MM.1S (cell line): ENCODE data around the gene PPP1R37.

Experiments used
- DNase-seq: peaks from one replicate; pipeline ENCODE4 v3.0.0-alpha.2; 2015
- H2AFZ ChIP-seq: fragments of 300-600 bp; sonication (generic); 2 replicates; pipeline ENCODE4 v1.6.0; 2016; ENCODE audit warnings: antibody characterized with exemption, low read length
- H3F3A ChIP-seq: fragments of 300-600 bp; sonication (generic); 2 replicates; pipeline ENCODE4 v1.6.1; 2016; ENCODE audit warnings: mild to moderate bottlenecking, antibody characterized with exemption, low read length, moderate library complexity, mixed read lengths; ENCODE audit not compliant: insufficient read depth
- H3K27ac ChIP-seq: fragments of 300-600 bp; sonication (generic); 2 replicates; pipeline ENCODE4 v1.5.1; 2016; ENCODE audit warnings: mild to moderate bottlenecking, low read length
- H3K27me3 ChIP-seq: fragments of 300-600 bp; sonication (generic); replicated peaks from 2 replicates; pipeline ENCODE4 v1.6.0; 2016; ENCODE audit warnings: low read length; ENCODE audit not compliant: insufficient read depth
- H3K36me3 ChIP-seq: fragments of 300-600 bp; sonication (generic); replicated peaks from 2 replicates; pipeline ENCODE4 v1.6.1; 2016; ENCODE audit warnings: mild to moderate bottlenecking, low read length, mixed read lengths; ENCODE audit not compliant: insufficient read depth
- H3K4me1 ChIP-seq: fragments of 300-600 bp; sonication (generic); 2 replicates; pipeline ENCODE4 v1.6.1; 2016; ENCODE audit warnings: low read length, mixed read lengths
- H3K4me2 ChIP-seq: fragments of 300-600 bp; sonication (generic); 2 replicates; pipeline ENCODE4 v1.6.0; 2016; ENCODE audit warnings: low read depth, low read length
- H3K4me3 ChIP-seq: fragments of 300-600 bp; sonication (generic); 2 replicates; pipeline ENCODE4 v1.5.1; 2016; ENCODE audit warnings: low read length, mixed read lengths
- H3K79me2 ChIP-seq: fragments of 300-600 bp; sonication (generic); 2 replicates; pipeline ENCODE4 v1.6.1; 2016; ENCODE audit warnings: mixed run types, low read length, mixed read lengths
- H3K9ac ChIP-seq: fragments of 300-600 bp; sonication (generic); 2 replicates; pipeline ENCODE4 v1.6.1; 2016; ENCODE audit warnings: low read length, mixed read lengths
- H3K9me2 ChIP-seq: fragments of 300-600 bp; sonication (generic); replicated peaks from 2 replicates; pipeline ENCODE4 v1.6.1; 2016; ENCODE audit warnings: mild to moderate bottlenecking, low read length, mixed read lengths; ENCODE audit not compliant: insufficient read depth
- H3K9me3 ChIP-seq: fragments of 300-600 bp; sonication (generic); replicated peaks from 2 replicates; pipeline ENCODE4 v1.6.1; 2016; ENCODE audit warnings: mild to moderate bottlenecking, low read length, mixed read lengths; ENCODE audit not compliant: insufficient read depth
- H4K20me1 ChIP-seq: fragments of 300-600 bp; sonication (generic); 2 replicates; pipeline ENCODE4 v1.6.1; 2016; ENCODE audit warnings: mild to moderate bottlenecking, low read length, moderate library complexity, mixed read lengths; ENCODE audit not compliant: insufficient read depth
- CTCF ChIP-seq: fragments of 300-600 bp; sonication (generic); IDR thresholded peaks from 2 replicates; pipeline ENCODE4 v1.5.1; 2016; ENCODE audit warnings: antibody characterized with exemption, low read length, mixed read lengths
- EZH2 ChIP-seq: fragments of 300-600 bp; sonication (generic); optimal IDR thresholded peaks from 2 replicates; pipeline ENCODE3; 2017; ENCODE audit warnings: low read depth, mild to moderate bottlenecking, antibody characterized with exemption, low read length, mixed read lengths
- EZH2phosphoT487 ChIP-seq: fragments of 300-600 bp; sonication (generic); IDR thresholded peaks from 2 replicates; pipeline ENCODE4 v1.6.1; 2018; ENCODE audit warnings: antibody characterized with exemption, low read length

PPP1R37 gene

GRCh38 chr19:45164577-45165335, 71.8 kb downstream of the PPP1R37 start:
- H3K4me1 ChIP-seq, result no peaks in the 10 kb centered on the region
- H3K36me3 ChIP-seq, result no peaks in the 10 kb centered on the region
- peak overlapping the region; percentile 39; the same call in 1 of the 2 replicates for H3K4me2 ChIP-seq
- no peaks in the 10 kb centered on the region for H3F3A ChIP-seq
- H3K9ac ChIP-seq, result no peak overlapping the region
- H2AFZ ChIP-seq, result no peak overlapping the region
- H3K9me3 ChIP-seq, result no peaks in the 10 kb centered on the region
- H3K27me3 ChIP-seq, result peaks cover 24% of the 10 kb centered on the region; the same call in 1 of the 2 replicates
- H3K9me2 ChIP-seq, result no peaks in the 10 kb centered on the region
- H3K79me2 ChIP-seq, result no peaks in the 10 kb centered on the region
- H3K4me3 ChIP-seq, result no peak overlapping the region
- H3K27ac ChIP-seq, result no peak overlapping the region
- no peaks in the 10 kb centered on the region for H4K20me1 ChIP-seq
- DNase-seq, result peak; percentile 43
- TF ChIP-seq EZH2 (no peak), CTCF (no peak), EZH2phosphoT487 (no peak)

- no peaks in the 10 kb centered on the region for H3F3A ChIP-seq
Observed at GRCh38 chr19:45166723-45167252, 73.8 kb downstream of the PPP1R37 start.

GRCh38 chr19:45168767-45169351, 75.9 kb downstream of the PPP1R37 start:
- no peak overlapping the region for H2AFZ ChIP-seq
- no peaks in the 10 kb centered on the region for H3K27me3 ChIP-seq
- no peaks in the 10 kb centered on the region for H3K9me3 ChIP-seq
- H3F3A ChIP-seq, result no peaks in the 10 kb centered on the region
- H3K9ac ChIP-seq, result no peak overlapping the region
- H3K4me3 ChIP-seq, result no peak overlapping the region
- no peak overlapping the region for H3K27ac ChIP-seq
- no peaks in the 10 kb centered on the region for H3K79me2 ChIP-seq
- H3K9me2 ChIP-seq, result no peaks in the 10 kb centered on the region
- H4K20me1 ChIP-seq, result no peaks in the 10 kb centered on the region
- no peak for DNase-seq
- no peak overlapping the region for H3K4me2 ChIP-seq
- no peak for TF ChIP-seq CTCF
- no peak for TF ChIP-seq EZH2phosphoT487
- TF ChIP-seq EZH2, result no peak
- H3K36me3 ChIP-seq, result no peaks in the 10 kb centered on the region
- H3K4me1 ChIP-seq, result peaks cover 4% of the 10 kb centered on the region; the same call in 1 of the 2 replicates

More at GRCh38 chr19:45166723-45167252, 73.8 kb downstream of the PPP1R37 start:
- Histone ChIP-seq H3K79me2 (no peaks in the 10 kb centered on the region), H3K4me2 (no peak overlapping the region), H3K9me2 (no peaks in the 10 kb centered on the region), H3K4me3 (no peak overlapping the region), H3K27ac (no peak overlapping the region), H2AFZ (no peak overlapping the region), H4K20me1 (no peaks in the 10 kb centered on the region), H3K4me1 (no peaks in the 10 kb centered on the region), H3K27me3 (peaks cover 6% of the 10 kb centered on the region; the same call in 1 of the 2 replicates), H3K9me3 (no peaks in the 10 kb centered on the region), H3K9ac (no peak overlapping the region), H3K36me3 (no peaks in the 10 kb centered on the region)
- TF ChIP-seq EZH2 (no peak), CTCF (no peak), EZH2phosphoT487 (no peak)
- no peak for DNase-seq
